Activated naive CD4-positive, alpha-beta T cell treated with anti-CD3 and anti-CD28 coated beads, Interleukin-2, amount 50 U/mL, for 24 hours (primary cell): ENCODE results near the gene MRPL39.

Experiments used
- H3K27ac Mint-ChIP-seq: one replicate; pipeline ENCODE4 v1.8.0; 2021; ENCODE audit warnings: mild to moderate bottlenecking, mixed read lengths
- H3K27me3 Mint-ChIP-seq: one replicate; pipeline ENCODE4 v1.8.0; 2021; ENCODE audit warnings: mixed read lengths
- H3K36me3 Mint-ChIP-seq: one replicate; pipeline ENCODE4 v1.8.0; 2021; ENCODE audit warnings: mixed read lengths
- H3K4me1 Mint-ChIP-seq: one replicate; pipeline ENCODE4 v1.8.0; 2021; ENCODE audit warnings: mixed read lengths
- H3K4me3 Mint-ChIP-seq: one replicate; pipeline ENCODE4 v1.8.0; 2021; ENCODE audit warnings: mild to moderate bottlenecking, mixed read lengths
- H3K9me3 Mint-ChIP-seq: one replicate; pipeline ENCODE4 v1.8.0; 2021; ENCODE audit warnings: mixed read lengths

Gene MRPL39

DNA sequence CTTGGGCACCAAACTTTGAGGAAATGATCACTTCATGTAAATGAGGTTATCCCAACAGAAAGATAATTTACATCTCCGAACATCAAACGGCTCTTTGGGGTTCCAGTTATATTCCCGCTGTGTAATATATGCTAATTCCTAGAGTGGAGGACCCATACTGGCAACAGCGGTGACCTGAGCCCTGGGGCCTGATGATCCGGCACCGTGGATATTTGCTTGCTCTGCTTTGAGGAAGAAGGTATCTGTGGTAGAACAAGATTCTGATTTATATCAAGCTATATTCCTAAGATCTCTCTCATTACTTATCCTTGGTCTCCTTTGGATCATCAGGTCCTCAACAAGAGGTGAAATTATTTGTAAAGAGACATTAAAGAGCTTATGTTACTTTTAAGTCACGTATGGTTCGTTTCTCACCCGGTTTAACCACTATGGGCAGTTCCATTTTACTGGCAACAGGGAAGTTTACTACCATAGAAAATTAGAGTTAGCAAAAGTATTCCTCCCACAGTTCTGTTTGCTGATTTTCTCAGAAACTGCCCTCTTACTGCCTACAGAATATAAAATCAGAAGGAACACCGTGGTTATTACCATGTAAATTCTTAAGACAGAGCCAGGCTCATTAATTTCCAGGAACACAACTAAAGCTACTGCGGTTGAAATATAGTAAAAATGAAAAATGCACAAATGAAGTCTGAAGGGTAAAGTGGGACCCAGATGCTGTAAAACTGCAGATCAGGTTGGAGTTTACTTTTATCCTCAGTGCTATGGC lies 56.7 kb downstream of the MRPL39 start:
- peaks cover 11% of the 10 kb centered on the region for H3K9me3 Mint-ChIP-seq
- no peak overlapping the region for H3K27ac Mint-ChIP-seq
- no peak overlapping the region for H3K4me3 Mint-ChIP-seq
- no peaks in the 10 kb centered on the region for H3K27me3 Mint-ChIP-seq
- no peaks in the 10 kb centered on the region for H3K36me3 Mint-ChIP-seq
- H3K4me1 Mint-ChIP-seq = peaks cover 18% of the 10 kb centered on the region

GRCh38 chr21:25541042-25541441 lies 66.2 kb downstream of the MRPL39 start:
- Mint-ChIP-seq H3K4me3 (no peak overlapping the region), H3K27ac (no peak overlapping the region), H3K4me1 (peaks cover 12% of the 10 kb centered on the region), H3K36me3 (peaks cover 5% of the 10 kb centered on the region), H3K27me3 (no peaks in the 10 kb centered on the region), H3K9me3 (peaks cover 22% of the 10 kb centered on the region)

DNA sequence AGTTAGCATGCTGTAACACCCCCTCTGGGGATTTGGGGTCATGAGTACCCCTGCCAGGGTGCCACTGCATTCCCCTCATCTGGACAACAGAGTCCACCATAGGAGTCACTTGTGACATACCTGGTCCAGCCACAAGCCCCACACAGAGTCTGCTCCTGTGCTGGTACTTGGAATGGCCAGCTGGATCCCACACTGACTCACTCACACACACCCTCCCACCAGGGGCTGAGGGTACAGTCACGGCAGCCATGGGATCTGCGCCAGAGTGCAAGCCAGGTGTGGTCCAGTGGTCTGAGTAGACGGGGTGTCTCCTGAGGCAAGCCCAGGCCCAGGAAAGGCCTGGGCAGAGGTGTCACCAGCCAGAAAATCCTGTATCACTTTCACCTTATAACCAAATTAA lies 67.7 kb downstream of the MRPL39 start:
- Mint-ChIP-seq H3K4me1 (peaks cover 12% of the 10 kb centered on the region), H3K36me3 (peaks cover 5% of the 10 kb centered on the region), H3K27me3 (no peaks in the 10 kb centered on the region), H3K27ac (no peak overlapping the region), H3K9me3 (peaks cover 22% of the 10 kb centered on the region), H3K4me3 (no peak overlapping the region)

DNA sequence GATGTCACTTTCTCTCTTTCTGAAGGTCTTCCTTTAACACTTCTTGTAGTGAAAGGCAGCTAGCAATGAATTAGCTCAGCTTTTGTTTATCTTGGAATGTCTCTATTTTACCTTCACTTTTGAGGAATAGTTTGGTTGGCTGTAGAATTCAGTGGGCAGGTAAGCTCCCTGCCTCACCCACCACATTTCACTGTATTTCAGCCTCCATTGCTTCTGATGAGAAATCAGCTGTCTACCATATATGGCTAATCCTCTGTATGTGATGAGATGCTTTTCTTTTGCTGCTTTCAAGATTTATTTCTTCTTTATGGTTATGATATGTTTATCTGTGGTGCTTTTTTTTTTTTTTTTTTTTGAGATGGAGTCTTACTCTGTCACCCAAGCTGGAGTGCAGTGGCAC lies 70.1 kb downstream of the MRPL39 start:
- H3K4me1 Mint-ChIP-seq = peaks cover 12% of the 10 kb centered on the region
- peaks cover 22% of the 10 kb centered on the region for H3K9me3 Mint-ChIP-seq
- H3K27me3 Mint-ChIP-seq = no peaks in the 10 kb centered on the region
- H3K36me3 Mint-ChIP-seq = peaks cover 5% of the 10 kb centered on the region
- H3K27ac Mint-ChIP-seq = no peak overlapping the region
- no peak overlapping the region for H3K4me3 Mint-ChIP-seq

GRCh38 chr21:25536752-25537151 lies 70.5 kb downstream of the MRPL39 start:
- Mint-ChIP-seq H3K4me3 (no peak overlapping the region), H3K27me3 (no peaks in the 10 kb centered on the region), H3K9me3 (peaks cover 22% of the 10 kb centered on the region), H3K4me1 (peaks cover 12% of the 10 kb centered on the region), H3K36me3 (peaks cover 5% of the 10 kb centered on the region), H3K27ac (no peak overlapping the region)

DNA sequence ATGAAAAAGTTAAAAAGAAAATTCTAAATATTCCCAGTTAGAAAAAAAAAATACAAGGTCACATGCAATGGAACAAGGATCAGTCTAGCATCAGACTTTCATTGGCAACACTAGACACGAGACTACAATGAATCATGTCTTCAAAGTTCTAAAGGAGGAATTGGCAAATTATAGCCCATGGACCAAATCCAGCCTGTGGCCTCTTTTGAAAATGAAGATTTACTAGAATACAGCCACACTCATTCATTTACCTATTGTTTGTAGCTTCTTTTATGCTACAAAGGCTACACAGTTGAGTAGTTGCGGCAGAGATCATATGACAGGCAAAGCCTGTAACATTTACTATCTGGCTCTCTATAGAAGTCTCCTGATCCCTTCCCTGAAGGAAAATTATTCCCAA lies 71.4 kb downstream of the MRPL39 start:
- Mint-ChIP-seq H3K27ac (no peak overlapping the region), H3K27me3 (no peaks in the 10 kb centered on the region), H3K4me3 (no peak overlapping the region), H3K36me3 (peaks cover 5% of the 10 kb centered on the region), H3K4me1 (peaks cover 12% of the 10 kb centered on the region), H3K9me3 (peaks cover 22% of the 10 kb centered on the region)
